Mesothelial cell of epicardium (in vitro differentiated cells): ENCODE measurements around the gene CHRM5. TPM values are rescaled to one million over a fixed set of nuclear protein-coding genes. Genes with fewer than 3 reads are reported as not detected.

Source experiments
- DNase-seq, 2 experiments: peaks; one replicate each; pipeline ENCODE4 v3.0.0; 2021; ENCODE audit warnings: low spot score in 2 of 2; ENCODE audit not compliant: unreplicated experiment in 2 of 2
- H3K27ac Mint-ChIP-seq: 2 replicates; pipeline ENCODE4 v1.8.0; 2021; ENCODE audit warnings: mixed read lengths
- H3K27me3 Mint-ChIP-seq: 2 replicates; pipeline ENCODE4 v1.8.0; 2021; ENCODE audit warnings: low read depth, mixed read lengths
- H3K36me3 Mint-ChIP-seq: 2 replicates; pipeline ENCODE4 v1.8.0; 2021; ENCODE audit warnings: mixed read lengths
- H3K4me1 Mint-ChIP-seq: 2 replicates; pipeline ENCODE4 v1.8.0; 2021; ENCODE audit warnings: mixed read lengths
- H3K4me3 Mint-ChIP-seq: 2 replicates; pipeline ENCODE4 v1.8.0; 2021; ENCODE audit warnings: mild to moderate bottlenecking, moderate library complexity, mixed read lengths
- H3K9me3 Mint-ChIP-seq: 2 replicates; pipeline ENCODE4 v1.8.0; 2021; ENCODE audit warnings: mixed read lengths
- total RNA-seq: library from RNA; stranded (reverse); gene quantifications from 3 replicates; pipeline ENCODE4 v1.2.1, GENCODE V29; 2021
- TF ChIP-seq, protein P1 (sequence below): fragments of 200-600 bp; sonication (generic); IDR thresholded peaks from one replicate; pipeline ENCODE4 v1.5.0; 2021; ENCODE audit warnings: antibody characterized with exemption; ENCODE audit not compliant: unreplicated experiment

Gene CHRM5
- total RNA-seq, 1 donor from 2014 or later, result 0.13 TPM

DNA sequence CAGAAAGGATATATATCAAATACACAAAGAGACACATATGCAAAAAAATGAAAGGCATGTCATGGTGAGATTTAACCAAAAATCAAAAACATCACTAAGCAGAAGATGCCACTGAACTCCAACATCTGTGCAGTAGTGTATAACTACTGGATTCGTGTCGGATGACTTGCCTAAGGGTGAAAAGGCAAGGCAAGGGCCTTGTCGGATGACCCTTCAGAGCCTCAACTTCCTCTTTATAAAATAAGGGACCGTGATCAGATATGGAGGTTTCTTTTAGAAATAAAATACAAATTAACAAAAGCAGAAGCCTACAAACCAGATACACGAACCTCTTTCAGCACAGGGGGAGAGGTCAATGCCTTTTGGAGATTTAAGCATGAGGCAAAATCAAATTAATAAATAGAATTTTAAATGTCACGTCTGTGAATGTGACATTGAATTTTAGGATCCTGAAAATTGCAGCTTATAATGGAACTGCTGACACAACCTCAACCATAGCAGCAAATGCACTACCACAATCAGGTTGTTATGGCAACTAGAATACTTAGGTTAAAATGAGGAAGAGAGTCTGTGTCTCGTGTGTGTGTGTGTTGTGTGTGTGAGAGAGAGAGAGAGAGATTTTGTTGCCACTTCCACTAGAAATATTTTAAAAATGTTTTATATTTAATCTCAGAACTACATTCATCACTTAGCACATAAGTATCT lies 8.3 kb upstream of the CHRM5 start:
- peaks cover 4% of the 10 kb centered on the region for H3K4me1 Mint-ChIP-seq
- no peaks in the 10 kb centered on the region for H3K27me3 Mint-ChIP-seq
- no peak for DNase-seq
- TF ChIP-seq, protein P1, sequence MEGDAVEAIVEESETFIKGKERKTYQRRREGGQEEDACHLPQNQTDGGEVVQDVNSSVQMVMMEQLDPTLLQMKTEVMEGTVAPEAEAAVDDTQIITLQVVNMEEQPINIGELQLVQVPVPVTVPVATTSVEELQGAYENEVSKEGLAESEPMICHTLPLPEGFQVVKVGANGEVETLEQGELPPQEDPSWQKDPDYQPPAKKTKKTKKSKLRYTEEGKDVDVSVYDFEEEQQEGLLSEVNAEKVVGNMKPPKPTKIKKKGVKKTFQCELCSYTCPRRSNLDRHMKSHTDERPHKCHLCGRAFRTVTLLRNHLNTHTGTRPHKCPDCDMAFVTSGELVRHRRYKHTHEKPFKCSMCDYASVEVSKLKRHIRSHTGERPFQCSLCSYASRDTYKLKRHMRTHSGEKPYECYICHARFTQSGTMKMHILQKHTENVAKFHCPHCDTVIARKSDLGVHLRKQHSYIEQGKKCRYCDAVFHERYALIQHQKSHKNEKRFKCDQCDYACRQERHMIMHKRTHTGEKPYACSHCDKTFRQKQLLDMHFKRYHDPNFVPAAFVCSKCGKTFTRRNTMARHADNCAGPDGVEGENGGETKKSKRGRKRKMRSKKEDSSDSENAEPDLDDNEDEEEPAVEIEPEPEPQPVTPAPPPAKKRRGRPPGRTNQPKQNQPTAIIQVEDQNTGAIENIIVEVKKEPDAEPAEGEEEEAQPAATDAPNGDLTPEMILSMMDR, result no peak
- no peak overlapping the region for H3K4me3 Mint-ChIP-seq
- no peaks in the 10 kb centered on the region for H3K36me3 Mint-ChIP-seq
- no peak overlapping the region for H3K27ac Mint-ChIP-seq
- no peaks in the 10 kb centered on the region for H3K9me3 Mint-ChIP-seq

DNA sequence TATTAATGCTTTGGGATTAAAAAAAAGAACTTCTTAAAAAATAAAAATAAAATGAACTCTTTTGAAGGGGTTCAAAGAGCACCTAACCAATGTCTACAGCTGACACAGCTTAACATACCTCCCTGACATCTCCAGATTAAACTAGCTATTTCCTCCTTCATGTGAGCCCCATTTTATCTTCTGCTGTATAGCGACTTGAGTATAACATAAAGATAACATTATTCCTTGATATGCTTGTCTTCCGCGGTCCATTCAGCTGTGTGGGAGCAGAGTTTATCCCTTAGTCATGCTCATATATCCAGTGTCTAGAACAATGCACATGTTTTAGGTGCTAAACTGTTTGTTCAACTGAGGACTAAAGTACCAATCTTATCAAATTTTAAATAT lies 7.8 kb upstream of the CHRM5 start:
- TF ChIP-seq, protein P1, result no peak
- H3K9me3 Mint-ChIP-seq, result no peaks in the 10 kb centered on the region
- H3K4me1 Mint-ChIP-seq, result peaks cover 4% of the 10 kb centered on the region
- H3K27me3 Mint-ChIP-seq, result no peaks in the 10 kb centered on the region
- H3K27ac Mint-ChIP-seq, result no peak overlapping the region
- H3K4me3 Mint-ChIP-seq, result no peak overlapping the region
- H3K36me3 Mint-ChIP-seq, result no peaks in the 10 kb centered on the region
- no peak for DNase-seq

DNA sequence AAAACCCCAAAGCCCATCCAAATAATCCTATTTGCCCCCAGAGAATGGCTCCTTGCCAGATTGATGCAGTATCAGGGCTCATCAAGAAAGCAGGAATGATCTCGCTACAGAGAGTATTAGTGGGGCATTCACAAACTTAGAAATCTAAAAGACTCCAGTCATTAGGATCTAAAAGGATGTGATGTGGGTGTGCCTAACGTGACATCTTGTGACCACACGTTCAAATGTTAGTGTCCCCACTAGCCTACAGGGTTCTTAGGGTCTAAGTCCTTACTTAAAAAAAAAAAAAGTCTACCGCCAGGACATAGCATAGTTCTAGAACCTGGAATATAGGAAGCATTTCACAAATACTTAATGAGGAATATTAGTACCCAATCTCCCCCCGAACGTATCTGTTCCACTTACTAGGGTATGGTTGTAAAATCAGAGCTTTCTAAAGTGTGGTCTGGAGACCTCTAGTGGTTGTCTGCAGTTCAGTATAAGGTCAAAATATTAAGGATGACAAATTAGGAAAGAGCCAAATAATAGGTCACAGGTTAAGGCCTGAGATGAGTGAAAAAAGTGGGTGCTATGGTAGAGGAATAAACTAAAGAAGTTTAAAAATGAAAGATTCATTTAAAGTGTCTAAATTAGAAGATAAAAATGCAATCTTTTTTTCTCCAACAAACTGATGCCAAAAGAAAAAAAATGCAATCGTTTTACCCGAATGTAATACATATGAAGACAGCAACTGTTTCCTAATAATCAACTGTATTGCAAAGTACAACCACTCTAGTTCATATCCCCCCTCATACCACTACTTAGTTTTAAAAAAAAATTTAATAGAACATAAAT lies 4.2 kb upstream of the CHRM5 start:
- no peak overlapping the region for H3K27ac Mint-ChIP-seq
- TF ChIP-seq, protein P1, result no peak

DNA sequence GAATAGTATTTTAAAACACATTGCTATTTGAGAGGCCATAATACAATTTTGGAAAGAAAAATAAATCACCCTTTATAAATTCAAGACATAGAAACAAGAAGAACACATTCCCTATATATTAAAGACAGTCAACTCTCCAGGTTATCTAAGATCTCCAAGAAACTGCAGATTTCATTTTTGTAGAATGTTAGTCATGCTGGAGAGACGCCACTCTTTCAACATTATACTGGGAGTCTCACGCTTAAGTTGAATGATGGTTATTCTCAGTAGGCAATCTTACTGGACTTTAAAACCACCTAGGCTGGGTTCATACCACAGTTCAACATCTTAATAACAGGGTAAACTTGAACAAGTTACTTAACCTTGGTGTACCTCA lies 3.6 kb upstream of the CHRM5 start:
- H3K4me1 Mint-ChIP-seq, result peaks cover 13% of the 10 kb centered on the region
- no peaks in the 10 kb centered on the region for H3K9me3 Mint-ChIP-seq
- no peak for DNase-seq
- no peak overlapping the region for H3K27ac Mint-ChIP-seq
- TF ChIP-seq, protein P1, result no peak
- no peaks in the 10 kb centered on the region for H3K27me3 Mint-ChIP-seq
- H3K4me3 Mint-ChIP-seq, result no peak overlapping the region
- H3K36me3 Mint-ChIP-seq, result no peaks in the 10 kb centered on the region

More for the DNA sequence above, 4.2 kb upstream of the CHRM5 start:
- no peak for DNase-seq
- H3K27me3 Mint-ChIP-seq, result no peaks in the 10 kb centered on the region
- no peaks in the 10 kb centered on the region for H3K9me3 Mint-ChIP-seq
- peaks cover 13% of the 10 kb centered on the region for H3K4me1 Mint-ChIP-seq
- H3K36me3 Mint-ChIP-seq, result no peaks in the 10 kb centered on the region
- no peak overlapping the region for H3K4me3 Mint-ChIP-seq

DNA sequence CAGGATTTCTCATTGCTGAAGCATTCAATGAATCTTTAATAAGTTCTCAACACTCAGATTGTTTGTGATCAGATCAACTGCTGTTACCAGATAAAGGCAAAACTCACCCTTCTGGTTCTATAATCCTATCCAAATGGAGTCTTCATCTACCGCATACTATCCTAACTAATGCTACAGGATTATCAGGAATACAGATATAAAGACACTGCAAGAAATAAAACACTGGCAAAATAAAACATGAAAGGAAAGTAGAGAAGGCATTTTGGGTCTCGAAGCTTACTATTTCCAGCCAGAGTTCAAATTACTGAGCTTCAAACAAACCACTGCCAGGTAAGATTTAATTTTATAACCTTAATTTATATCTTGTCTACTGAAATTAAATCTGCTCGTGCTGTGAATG lies 524 bp downstream of the CHRM5 start:
- no peak overlapping the region for H3K4me3 Mint-ChIP-seq
- DNase-seq, result no peak
- TF ChIP-seq, protein P1, result no peak
- no peaks in the 10 kb centered on the region for H3K36me3 Mint-ChIP-seq
- no peak overlapping the region for H3K27ac Mint-ChIP-seq
- H3K4me1 Mint-ChIP-seq, result peaks cover 11% of the 10 kb centered on the region
- no peaks in the 10 kb centered on the region for H3K9me3 Mint-ChIP-seq
- no peaks in the 10 kb centered on the region for H3K27me3 Mint-ChIP-seq
